Kidney capillary endothelial cell (primary cell): ENCODE measurements around the gene PIP5K1B.
"Not testable (repeated sequence)": the region's sequence is repeated elsewhere in the genome, so short reads cannot be mapped to it uniquely, and the experiment has no call there.

ENCODE experiments used
- DNase-seq: peaks from one replicate; pipeline ENCODE4 v3.0.0-alpha.2; 2018; ENCODE audit warnings: low spot score

Gene PIP5K1B, protein sequence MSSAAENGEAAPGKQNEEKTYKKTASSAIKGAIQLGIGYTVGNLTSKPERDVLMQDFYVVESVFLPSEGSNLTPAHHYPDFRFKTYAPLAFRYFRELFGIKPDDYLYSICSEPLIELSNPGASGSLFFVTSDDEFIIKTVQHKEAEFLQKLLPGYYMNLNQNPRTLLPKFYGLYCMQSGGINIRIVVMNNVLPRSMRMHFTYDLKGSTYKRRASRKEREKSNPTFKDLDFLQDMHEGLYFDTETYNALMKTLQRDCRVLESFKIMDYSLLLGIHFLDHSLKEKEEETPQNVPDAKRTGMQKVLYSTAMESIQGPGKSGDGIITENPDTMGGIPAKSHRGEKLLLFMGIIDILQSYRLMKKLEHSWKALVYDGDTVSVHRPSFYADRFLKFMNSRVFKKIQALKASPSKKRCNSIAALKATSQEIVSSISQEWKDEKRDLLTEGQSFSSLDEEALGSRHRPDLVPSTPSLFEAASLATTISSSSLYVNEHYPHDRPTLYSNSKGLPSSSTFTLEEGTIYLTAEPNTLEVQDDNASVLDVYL

DNA sequence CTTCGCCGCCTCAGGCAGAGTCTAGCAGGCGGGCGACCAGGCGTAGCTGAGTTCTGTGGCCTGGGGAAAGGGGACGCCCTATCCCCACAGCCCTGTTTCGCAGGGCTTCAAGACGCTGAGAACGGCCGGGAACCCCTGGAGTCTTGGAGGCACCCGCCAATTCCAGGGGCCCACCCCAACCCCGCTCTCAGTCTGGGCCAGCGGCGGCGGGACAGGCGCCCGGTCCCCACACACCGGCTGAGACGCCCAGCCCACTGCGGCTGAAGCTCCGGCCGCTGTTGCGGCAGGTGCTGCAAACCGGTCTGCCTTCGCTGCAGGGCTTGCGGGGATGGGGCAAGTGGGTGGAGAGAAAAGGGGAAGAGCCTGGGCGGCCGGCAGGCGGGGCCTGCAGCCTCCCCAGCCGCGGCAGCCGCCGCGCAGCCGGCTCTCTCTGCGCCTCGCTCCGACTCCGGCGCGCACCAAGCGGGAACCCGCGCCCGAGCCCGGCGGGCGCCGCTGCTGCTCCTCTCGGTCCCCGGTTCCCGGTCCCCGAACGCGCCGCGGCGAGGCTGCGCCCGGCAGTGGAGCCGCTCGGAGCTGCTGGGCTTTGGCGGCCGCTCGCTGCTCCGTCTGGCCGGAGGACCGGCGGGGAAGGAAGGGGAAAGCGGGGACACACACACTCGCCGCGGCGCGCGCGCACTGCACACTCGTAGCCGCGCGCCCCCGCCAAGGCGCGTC is at the start of gene PIP5K1B:
PIP5K1B (plus strand) TSS at position 427 of the 717 bp plus-strand sequence. CDS start 117,375 bp downstream, outside the sequence.
- DNase-seq, result peak; percentile 19

DNA sequence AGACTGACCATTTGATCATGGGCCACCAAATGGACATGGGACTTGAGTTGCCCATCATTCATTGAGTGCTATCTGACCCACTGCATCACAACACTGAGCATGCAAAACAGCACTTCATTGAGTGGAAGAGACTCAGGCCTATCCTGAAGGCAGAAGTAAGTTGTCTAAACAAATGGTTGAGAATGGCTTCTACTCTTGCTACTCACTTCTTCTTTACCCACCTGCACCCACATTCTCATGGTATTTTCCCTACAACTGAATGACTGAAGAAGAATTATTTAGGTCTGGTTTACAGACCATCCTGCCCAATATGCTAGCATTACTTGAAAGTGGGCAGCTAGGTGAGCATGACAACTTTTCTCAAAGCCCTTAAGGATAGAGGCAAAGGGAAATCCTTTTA is 41.0 kb upstream of the PIP5K1B start:
- DNase-seq, result no peak

DNA sequence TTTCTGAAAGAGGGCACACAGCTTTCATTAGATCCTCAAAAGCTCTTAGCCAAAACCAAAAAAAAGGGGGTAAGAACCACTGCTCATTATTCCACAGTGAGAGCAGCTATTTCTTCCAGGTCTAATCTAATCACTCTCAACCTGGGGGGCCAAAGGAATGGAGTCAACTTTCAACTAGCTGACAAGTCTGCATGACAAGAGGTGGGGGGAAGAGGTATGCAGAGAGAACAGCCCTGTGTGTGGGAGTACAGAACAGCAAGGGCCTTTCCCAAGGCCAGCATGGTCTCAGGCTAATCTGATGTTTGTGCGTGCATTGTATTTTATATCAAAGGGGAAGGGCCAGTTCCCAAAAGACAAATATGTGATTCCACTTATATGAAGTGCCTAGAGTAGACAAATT is 36.9 kb upstream of the PIP5K1B start:
- DNase-seq, result no peak

DNA sequence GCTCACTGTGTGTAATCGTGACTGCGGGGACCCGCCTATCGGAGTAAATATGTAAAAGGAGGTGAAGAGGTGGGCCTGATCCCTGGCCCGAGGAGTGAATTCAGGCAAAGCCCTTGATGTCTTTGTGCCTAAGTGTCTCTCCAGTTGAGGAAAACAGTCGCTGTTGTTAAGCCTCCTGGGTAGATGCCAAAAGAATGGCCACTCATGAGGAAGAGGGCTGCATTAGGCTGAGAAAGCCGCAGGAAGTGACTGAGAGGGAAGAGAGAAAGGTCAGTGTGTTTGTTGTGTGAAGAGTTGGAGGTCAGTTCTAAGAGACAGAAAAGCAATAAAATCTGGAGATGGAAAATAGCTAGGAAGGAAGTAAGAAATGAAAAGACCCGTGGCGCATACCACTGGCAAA is 35.8 kb upstream of the PIP5K1B start:
- DNase-seq, result peak; percentile 71

DNA sequence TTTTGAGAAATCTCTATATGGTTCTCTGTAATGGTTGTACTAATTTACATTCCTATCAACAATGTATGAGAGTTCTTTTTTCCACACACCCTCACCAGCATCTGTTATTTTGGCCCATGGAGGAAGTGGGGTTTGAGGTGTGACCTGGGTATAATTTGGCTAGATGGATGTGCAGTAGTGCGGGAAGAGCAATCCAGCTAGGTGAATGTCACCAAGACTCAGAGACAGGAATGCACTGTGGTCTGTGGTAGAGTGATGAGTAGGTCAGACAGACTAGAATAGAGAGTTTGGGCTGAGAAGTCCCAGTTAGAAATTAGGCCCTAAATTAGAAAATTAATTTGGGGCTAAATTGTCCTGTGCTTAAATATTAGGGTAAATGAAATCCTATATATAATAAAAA is 32.8 kb upstream of the PIP5K1B start:
- no peak for DNase-seq

DNA sequence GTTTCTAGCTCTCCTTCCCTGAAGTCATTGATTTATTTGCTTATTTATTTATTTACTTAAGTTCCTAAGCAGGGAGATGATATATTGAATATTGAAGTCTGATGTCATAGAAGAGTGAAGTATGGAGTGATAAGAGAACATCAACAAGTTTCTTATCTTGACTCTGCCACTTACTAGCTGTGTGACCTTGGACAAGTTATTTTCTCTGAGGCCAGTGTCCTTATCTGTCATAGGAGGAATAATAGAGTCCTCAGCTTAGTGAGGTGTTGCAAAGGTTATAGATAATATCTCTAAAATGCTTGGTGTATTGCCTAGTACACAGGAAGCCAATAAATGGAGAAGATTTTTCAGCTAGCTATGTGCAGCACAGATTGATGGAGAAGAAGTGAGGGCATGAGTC is 32.4 kb upstream of the PIP5K1B start:
- DNase-seq, result no peak

DNA sequence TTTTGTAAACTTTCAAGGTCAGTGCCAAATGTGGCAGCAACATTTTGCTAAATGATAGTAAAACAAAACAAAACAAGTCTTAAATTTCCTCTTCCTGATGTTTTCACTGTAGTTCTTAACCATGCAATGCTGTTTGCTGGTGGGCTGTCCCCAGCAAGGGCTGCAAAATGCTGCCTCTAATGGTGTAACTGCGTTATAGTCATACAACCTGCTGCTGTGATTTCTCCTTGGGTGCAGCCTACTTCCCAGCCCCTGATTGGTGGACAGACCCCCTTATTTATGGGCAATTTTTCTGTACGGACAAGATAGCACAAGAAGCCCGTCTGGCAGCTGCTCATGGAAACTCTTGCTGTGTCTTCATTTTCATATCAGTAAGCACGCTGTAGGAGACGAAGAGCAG is 26.6 kb upstream of the PIP5K1B start:
- no peak for DNase-seq

DNA sequence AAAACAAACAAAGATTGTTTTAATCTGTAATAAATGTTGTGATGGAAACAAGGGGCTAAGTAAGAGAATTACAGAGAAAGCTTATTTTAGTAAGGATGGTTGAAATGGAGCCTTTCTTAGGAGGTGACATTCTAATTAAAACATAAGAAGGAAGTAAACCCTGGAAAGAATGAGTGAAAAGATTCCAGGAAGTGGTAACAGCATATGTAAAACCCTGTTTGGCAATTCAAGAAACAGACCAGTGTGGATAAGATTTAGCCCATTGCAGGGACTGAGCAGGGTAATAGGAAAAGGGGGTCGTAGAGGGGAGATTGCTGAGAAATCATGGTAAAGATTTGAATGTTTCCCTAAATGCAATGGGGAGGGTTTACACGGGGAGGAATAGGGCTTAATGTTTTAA is 21.6 kb upstream of the PIP5K1B start:
- no peak for DNase-seq

DNA sequence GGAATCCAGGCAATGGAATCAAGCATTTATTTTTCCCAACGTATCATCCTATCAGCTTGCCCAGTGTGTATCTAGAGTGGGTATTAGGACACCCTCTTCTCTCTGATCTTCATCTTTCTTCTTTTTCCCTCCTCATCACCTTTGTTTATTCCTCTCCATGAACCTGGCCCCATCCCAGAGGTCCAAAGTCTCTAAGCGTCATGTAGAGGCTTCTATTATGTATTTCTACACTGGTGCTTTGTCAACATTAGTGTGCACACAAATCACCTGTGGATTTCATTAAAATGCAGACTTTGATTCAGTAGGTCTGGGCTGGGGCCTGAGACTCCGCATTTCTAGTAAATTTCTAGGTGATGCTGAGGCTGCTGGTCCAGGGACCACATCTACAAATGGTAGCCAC is 19.8 kb upstream of the PIP5K1B start:
- no peak for DNase-seq

DNA sequence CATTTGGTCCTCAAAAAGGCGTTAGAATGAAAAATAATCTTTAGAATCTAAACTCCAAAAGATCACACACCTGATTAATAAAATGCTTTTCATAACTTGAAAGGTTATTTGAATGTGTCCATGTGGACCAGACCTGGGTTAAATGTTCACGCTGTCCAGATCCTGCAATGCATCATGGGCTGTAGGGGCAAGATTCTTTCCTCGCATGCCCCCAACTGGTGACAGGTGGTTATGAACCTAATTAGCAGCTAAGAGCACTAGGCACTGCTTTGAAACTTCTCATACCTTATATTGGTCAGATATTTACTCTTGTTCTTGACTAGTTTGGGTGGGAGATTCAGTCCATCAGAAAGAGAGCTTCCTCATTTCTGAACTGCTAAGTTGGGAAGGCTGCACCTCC is 19.3 kb upstream of the PIP5K1B start:
- peak; percentile 36 for DNase-seq

DNA sequence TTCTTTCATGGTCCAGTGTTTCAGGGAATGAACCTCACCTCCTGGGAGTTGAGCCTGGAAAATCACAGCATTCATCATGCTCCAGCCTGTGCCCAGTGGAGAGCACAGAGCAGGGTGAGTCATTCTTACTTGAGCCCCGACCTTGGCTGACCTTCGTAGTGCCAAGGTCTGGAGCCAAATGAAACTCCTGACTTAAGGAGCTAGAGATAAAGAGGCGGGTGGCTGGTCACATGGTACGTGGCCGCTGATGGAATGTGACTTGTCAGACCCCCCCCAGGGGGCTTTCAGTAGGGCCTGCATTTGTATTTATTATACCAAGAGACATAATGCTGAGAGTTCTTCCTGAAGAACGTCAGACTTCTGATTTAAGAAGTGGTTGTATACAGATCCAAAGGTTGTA is 15.0 kb upstream of the PIP5K1B start:
- no peak for DNase-seq

DNA sequence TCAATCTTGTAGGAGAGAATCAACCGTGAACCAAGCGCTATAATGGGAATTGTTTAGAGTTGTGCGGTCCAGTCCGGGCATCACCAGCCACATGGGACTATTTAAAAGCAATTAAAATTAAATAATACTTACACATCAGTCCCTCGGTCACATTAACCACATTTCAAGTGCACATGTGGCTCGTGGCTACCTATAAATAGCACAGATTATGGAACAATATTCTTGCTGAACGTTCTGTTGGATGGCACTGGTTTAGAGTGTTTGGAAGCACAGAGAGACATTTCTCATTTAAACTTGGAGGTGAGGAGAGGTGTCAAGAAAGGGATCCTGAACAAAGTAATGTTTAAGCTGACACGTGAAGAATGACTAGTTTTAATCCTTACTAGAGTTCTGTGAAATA is 12.5 kb upstream of the PIP5K1B start:
- no peak for DNase-seq

DNA sequence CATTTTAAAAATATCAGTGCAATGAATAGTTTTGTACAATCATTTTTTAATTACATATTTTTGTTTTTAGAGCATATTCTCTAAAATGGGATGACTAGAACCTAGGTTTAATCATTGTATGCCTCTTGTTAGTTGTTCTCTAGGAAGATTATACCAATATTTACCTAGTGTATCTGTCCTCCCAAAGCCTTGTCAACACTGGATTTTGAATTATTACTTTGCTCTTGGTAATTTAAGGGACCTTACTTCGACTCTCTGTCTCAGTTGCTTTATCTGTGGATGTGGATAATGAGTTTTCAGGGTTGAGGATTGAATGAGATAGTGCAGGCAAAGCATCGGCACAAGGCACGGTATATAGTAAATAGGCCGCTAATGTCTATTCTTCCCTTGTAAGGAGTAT is 10.9 kb upstream of the PIP5K1B start:
- no peak for DNase-seq

DNA sequence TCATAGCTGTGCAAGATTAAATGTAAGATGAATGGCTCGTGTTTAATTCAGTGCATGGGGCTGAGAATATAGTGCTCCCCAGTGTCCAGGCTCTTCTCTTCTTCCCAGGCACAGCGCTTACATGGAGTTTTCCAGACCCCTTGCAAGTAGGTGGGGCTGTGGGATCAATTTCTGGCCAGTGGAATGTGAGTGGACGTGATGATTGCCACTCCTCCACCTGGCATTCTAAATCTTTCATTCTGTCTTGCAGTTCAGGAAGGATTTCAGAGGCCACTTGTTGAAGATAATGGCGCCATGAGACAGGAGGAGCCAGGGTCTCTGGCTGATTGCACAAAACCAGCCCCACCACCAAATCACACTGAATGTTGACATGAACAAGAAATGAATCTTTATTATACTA is 7.2 kb upstream of the PIP5K1B start:
- DNase-seq, result no peak

DNA sequence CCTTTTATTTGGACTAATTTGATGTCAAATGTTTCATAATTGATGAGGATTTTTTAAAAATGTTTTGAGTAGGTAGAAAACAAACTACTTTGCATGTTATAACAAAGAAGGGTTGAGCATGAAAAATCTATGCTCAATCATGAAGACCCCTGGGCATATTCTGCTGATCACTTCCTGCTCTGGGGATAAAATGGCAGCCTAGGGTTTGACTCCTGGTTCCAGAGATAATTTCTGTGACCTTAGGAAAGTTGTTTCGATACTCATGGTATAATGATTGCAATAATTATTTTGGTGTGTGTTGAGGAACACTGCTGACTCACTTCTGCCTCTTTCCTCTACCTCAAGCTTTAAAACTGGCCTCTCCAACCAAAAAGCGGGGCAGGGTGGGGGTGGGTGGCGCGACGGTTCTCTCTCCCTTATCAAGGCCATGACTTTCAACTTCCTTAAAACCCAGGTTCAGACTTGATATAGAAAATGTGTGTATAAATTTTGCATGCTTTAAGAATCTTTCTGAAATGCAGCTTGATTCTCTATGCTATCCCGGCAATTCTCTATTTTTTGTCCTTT is 6.0 kb upstream of the PIP5K1B start:
- DNase-seq, result no peak

DNA sequence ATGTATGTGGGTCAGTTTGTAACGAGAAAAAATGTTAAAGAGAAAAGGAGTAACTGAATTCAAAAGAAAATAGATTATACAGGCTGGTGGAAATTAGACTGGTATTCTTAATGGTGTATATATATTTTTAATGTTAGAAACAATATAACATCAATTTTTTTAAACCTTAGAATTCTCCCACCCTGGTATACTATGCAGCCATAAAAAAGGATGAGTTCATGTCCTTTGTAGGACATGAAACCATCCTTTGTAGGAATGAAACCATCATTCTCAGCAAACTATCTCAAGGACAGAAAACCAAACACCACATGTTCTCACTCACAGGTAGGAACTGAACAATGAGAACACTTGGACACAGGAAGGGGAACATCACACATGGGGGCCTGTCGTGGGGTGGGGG is 5.4 kb upstream of the PIP5K1B start:
- not testable (repeated sequence) for DNase-seq

DNA sequence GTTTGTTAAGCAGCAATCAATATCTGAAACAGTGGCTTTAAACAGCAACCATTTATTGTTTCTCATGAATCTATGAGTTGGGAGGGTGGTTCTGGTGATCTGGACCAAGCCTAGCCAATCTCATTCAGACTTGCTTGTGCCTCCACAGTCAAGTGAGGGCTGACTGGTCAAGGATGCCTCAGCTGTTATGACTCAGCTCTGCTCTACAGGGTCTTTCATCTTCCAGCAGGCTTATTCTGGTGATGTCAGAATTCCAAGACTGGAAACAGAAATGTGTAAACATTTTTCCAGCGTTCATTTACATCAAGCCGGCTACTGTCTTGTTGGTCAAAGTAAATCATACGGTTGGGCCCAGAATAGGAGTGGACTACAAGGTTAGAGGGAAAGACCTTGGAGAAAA is 2.5 kb upstream of the PIP5K1B start:
- no peak for DNase-seq

DNA sequence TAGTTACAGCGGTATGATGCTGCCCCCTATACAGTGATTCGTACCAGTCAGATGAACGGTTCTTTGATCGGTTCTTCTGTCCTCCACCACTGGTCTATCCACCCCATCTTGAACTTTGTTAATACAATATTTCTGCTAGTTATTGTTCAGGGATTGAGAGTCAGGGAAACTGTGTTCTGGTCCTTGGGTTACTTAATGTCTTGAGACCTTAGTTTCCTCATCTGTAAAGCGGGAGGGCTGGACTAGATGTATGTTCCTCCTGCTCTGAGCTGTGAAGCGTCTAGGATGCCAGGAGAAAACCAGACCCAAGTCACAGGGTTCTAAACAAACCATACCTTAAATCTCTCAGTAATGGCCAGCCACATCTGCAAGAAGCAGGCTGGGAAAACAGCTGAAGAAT is 1.4 kb upstream of the PIP5K1B start:
- DNase-seq, result no peak

DNA sequence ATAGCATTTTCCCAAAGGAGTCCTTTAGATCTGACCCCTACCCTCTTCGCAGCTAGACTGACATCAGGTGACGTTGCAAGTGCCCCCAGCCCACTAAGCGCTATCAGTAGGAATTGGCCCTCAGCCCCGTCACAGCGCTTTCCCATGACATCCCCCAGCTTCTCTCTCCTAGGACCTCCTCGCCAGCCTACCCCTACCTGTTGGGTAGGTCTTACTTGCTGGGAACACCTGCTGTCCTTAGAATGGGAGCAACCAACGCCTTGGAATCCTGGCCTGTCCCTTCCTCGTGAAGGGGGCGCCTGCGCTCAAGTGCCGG is 584 bp upstream of the PIP5K1B start:
- no peak for DNase-seq

DNA sequence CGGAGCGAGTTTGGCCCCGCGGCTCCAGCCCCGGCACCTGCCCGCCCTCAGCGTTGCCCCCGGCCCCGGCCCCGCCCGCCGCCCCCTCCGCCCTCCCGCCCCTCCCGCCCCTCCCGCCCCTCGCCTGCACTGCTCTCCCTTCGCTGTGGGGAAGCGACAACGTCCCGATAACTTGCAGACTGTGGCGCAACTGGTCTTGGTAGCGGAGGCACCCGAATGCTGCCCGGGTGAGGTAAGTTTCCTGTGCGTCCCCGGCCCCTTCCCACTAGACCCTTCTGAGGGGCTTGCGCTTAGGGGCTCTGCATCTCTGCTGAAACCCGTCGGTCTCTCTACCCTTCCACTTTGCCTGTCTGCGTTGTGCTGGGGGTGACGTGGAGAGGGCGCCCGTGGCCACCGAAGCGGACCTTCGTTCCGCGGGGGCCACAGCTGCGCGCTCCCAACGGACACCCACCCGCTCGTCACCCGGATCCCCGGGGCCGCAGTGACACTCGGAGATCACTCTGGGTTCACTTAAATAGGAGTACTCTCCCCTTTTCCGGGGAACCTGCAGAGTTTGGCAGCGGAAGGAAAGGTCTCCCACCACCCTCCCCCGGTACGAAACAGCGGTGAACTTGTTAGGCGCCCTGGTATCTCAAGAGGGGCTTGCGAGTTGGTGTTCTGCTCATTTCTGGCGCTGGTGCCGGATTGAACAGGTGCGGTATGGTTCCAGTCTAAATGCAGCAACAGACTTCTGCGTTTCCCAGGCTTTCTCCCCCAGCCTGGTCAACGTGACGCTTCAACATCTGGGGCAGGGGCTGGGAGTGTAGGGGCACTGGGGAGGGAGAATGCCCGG is 707 bp downstream of the PIP5K1B start:
- DNase-seq, result no peak

DNA sequence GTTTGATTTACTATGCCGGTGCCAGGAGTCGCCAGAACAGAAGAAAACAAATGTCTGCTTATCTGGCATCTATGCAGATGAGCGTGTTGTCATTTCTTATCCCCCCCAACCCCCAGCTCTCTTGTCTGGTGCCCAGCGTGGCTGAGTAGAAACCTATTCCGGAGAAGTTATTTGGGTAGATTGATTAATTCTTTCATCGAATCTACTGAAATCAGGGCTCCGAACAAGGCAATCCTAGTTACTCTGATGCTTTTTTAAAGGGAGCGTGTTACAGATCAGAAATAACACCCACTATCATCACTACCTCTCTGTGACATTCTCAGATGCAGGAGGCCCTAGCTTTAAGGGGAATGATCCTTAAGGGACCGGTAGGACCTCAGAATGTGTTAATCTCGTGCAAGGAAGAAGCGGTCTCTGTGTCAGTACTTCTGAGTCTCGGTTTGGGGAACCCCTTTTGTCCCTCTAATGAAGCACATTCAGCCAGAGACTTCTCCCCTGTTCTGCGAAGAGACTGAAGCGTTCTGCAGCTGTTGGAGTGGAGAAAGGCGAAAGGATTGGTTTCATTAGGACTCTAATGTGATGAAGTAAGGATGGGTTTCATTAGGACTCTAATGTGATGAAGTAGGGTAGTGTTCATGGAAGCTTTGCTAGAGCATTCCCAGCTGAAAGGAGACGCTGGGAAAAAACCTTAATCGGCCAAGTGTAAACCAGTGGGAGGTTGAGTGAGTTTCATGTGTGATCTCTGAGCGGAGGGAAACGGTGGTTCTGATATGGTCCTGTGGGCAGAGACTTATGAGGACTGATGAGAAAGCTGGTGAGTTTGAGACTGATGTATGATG is 1.5 kb downstream of the PIP5K1B start:
- DNase-seq, result no peak
